PFSK-1 (cell line): ENCODE results near the gene DNAJB11.

Experiments
- FOXP2 ChIP-seq: optimal IDR thresholded peaks from 2 replicates; pipeline ENCODE3; 2011; ENCODE audit warnings: borderline replicate concordance, control low read depth, inconsistent platforms; ENCODE audit not compliant: insufficient read depth; ENCODE audit errors: extremely low read length, extremely low read depth
- POLR2AphosphoS5 ChIP-seq: IDR thresholded peaks from 2 replicates; pipeline ENCODE4 v1.6.1; 2012; ENCODE audit warnings: low read depth, mild to moderate bottlenecking, control low read depth, low read length, moderate library complexity
- REST ChIP-seq, 2 experiments: IDR thresholded peaks; 2 replicates each; pipeline versions ENCODE4 v1.6.1 to v1.8.0; 2011 to 2012; ENCODE audit warnings: low read depth in 2 of 2, low read length in 2 of 2, control low read depth in 1 of 2, inconsistent platforms in 1 of 2, mild to moderate bottlenecking in 1 of 2, moderate library complexity in 1 of 2; ENCODE audit not compliant: insufficient read depth in 1 of 2
- SIN3A ChIP-seq: IDR thresholded peaks from 2 replicates; pipeline ENCODE4 v1.6.1; 2012; ENCODE audit warnings: mild to moderate bottlenecking, low read length, moderate library complexity, borderline replicate concordance; ENCODE audit not compliant: insufficient read depth
- TAF1 ChIP-seq: IDR thresholded peaks from 2 replicates; pipeline ENCODE4 v1.6.1; 2012; ENCODE audit warnings: low read length, control low read depth, borderline replicate concordance; ENCODE audit not compliant: insufficient read depth

Gene DNAJB11

GRCh38 chr3:186564586-186564985 is 5.9 kb upstream of the DNAJB11 start:
- no peak for TF ChIP-seq SIN3A
- no peak for TF ChIP-seq REST (IDR thresholded peaks at IDR 0.05; ENCODE audit: insufficient read depth in 1 of 2, low read depth in 2 of 2, low read length in 2 of 2)
- TF ChIP-seq FOXP2: no peak
- no peak for TF ChIP-seq POLR2AphosphoS5
- no peak for TF ChIP-seq TAF1

- TF ChIP-seq FOXP2: no peak
- no peak for TF ChIP-seq SIN3A
- no peak for TF ChIP-seq TAF1
- no peak for TF ChIP-seq POLR2AphosphoS5
- TF ChIP-seq REST (IDR thresholded peaks at IDR 0.05; ENCODE audit: insufficient read depth in 1 of 2, low read depth in 2 of 2, low read length in 2 of 2): no peak
Measured at GRCh38 chr3:186566772-186567071, 3.8 kb upstream of the DNAJB11 start.

- TF ChIP-seq TAF1: peak; percentile 61; the same call in 1 of the 2 replicates
- TF ChIP-seq REST (IDR thresholded peaks at IDR 0.05; ENCODE audit: insufficient read depth in 1 of 2, low read depth in 2 of 2, low read length in 2 of 2): no peak
- TF ChIP-seq SIN3A: no peak
- peak; percentile 77 for TF ChIP-seq POLR2AphosphoS5
- peak; percentile 40 for TF ChIP-seq FOXP2
Measured at GRCh38 chr3:186567072-186567921, 3.2 kb upstream of the DNAJB11 start, which contains the start of gene TBCCD1. TBCCD1 (minus strand) TSS chr3:186567339; CDS start chr3:186564329, 3,010 bp downstream.

GRCh38 chr3:186569779-186570095 is 783 bp upstream of the DNAJB11 start:
- TF ChIP-seq TAF1 (no peak), FOXP2 (no peak), REST (IDR thresholded peaks at IDR 0.05; ENCODE audit: insufficient read depth in 1 of 2, low read depth in 2 of 2, low read length in 2 of 2) (no peak), SIN3A (no peak), POLR2AphosphoS5 (no peak)
